ENCODE results near the gene ERI3.

ERI3 gene

DNA sequence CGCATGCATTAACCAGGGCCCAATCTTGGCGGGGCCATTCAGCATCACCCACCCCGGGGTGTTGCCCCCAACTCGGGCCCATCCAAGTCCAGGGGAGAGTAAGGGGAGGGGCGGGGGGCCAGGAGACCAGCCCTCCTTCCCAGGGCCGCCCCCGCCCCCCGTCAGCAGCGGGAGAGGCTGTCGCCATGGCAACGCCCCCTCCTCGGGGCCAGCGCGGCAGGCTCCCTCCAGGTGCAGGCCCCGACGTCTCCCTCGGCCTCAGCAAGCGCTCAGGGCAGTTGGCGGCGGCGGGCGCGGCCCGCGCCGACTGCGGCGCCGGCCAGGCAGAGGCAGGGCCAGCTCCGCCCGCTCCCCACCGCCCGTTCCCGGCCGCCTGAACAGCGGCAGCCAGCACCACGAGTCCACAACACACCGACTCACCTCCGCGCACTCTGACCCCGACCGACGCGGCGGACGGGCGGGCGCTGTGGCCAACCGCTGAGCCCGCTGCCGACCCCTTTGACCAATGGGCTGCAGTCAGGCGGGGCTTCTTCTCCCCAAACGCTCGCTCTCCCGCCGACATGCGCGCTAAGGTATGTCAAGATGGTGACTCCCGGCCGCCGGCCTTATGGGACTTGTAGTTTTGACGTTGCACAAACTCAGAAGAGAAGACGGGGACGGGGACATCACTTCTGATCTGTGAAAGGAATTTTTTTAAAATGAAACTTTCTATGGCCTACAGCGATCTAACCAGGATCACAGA, at the start of gene ERI3:
ERI3 (minus strand) TSS at position 418 of the 742 bp plus-strand sequence; CDS start at position 187, 231 bp downstream.
- DNase-seq: peak; percentile 93

DNA sequence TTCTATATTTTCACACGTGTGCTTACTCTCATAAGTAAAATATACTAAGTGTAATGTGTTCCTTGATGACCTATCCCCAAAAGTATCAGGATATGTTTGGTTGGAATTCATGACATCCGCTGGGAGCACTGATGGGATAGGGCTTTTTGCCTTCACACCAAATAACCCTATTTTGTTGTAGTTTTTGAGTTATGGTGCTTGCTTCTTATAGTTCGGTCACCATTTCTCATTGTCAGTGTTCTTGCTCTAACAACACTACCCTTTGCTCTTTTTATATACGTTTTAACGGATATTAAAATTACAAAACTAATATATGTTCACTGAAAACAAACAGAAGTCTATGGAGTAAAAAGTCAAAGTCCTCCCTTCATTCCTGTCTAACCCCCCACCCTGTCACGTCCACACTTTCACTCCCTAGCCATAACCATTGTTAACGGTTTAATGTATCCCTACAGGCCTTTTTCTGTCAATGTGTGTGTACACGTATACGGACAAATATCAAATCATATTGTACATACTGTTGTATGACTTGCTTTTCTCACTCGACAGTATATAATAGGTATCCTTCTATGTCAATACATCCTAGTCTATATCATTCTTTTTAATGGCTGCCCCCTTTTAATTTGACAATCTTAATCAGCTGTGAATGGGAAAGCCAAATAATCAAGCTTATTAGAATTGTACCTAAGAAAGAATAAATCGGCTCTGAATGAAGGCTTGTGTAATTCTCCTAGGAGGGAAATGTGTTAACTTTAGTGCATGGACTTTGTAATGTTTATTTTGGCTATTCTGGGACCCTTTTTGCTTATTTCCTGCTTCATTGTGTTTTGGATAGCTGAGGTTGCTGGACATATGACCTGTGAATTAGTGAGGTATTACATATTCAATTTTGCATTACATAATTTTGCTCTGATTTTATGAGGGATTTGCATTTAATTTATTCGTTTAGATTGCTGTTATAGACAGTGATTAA, 46.5 kb upstream of the ERI3 start:
- no peak for DNase-seq

DNA sequence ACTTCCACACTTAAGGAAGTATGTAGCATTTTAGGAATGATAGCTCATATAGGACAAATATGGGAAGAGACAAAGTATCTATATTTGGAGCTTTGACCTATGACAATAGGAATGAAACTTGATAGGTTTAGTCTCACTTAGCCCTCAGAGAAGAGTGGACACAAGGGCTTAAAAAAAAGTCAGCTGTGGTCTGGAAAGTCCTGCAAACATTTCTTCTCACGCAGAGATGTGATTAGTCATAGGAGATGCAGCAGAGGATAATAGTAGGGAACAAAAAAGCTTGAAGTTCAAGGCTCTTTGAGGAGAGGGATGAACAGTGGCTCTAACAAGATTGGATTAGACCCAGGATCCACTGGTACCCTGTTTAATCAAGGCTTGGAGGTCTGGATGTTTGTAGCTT, 35.2 kb upstream of the ERI3 start:
- DNase-seq: no peak

DNA sequence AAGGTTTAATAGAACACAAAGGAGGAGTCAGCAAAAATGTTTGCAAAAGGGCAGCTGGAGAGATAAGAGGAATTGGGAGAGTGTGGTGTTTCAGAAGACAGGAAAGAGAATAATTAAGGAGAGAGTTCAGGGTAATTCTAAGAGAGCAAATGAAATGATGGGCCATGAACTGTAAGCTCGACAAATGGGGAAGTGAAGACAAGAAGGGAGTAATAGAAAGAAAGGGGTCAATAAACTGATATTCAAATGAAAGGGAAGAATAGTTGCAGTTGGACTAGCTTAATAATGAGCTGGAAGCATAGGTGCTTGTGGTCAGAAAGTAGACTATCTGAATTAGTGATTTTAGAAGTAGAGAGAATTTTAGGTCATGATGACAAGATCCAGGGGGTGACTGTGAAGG, 34.4 kb upstream of the ERI3 start:
- no peak for DNase-seq

DNA sequence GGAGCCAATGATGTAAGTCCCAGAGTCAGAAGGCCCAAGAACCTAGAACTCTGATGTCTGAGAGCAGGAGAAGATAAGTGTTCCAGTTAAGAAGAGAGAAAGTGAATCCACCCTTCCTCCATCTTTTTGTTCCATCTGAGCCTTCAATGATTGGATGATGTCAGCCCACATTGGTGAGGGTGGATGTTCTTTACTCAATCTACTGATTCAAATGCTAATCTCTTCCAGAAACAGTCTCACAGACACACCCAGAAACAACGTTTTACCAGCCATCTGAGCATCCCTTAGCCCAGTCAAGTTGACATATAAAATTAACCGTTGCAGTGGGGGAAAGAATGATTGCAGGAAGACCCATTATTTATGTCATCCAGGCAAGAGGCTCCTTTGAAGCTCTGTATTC, 33.5 kb upstream of the ERI3 start:
- no peak for DNase-seq

GRCh38 chr1:44380666-44381177, 25.7 kb upstream of the ERI3 start:
- no peak for DNase-seq

- DNase-seq: peak; percentile 20
Observed at GRCh38 chr1:44377925-44378784, 23.1 kb upstream of the ERI3 start.

DNA sequence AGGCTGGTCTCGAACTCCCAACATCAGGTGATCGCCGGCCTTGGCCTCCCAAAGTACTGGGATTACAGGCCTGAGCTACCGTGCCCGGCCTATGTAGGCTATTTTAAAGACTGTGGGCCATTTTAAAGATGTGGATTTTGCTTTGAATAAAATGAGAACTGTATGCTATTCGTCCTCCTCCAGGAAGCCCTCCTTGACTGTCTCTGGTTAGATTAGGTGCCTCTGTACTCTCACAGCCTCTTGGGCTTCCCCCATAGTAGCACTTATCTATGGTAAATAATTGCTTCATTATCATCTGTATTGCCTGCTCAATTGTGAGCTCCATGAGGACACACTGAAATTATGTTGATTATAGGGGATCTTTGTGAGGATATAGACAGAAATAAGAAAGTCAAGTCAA, 20.5 kb upstream of the ERI3 start:
- DNase-seq: no peak

- no peak for DNase-seq
Observed at GRCh38 chr1:44371206-44371605, 16.1 kb upstream of the ERI3 start.

- DNase-seq: no peak
Observed at GRCh38 chr1:44368471-44369151, 13.6 kb upstream of the ERI3 start.

DNA sequence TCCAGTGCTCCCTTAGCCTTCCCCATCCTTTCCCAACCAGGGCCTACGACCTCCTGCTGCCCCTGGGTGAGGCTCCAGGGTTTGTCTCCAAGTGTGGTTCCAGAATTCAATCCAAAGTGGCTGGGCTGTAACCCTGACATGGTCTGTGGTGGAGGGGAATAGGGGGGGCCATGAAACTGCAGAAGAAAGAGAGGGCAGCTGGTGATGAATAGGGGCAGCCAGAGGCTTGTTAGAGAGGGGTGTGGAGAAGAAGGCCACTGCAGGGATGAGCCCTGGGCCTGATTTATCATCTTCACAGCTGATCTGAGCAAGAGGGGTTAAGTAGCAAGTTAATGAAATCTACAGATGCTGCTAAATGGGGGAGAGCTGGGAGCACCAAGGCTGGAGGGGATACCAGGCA, 12.9 kb upstream of the ERI3 start:
- DNase-seq: no peak

- no peak for DNase-seq
Observed at GRCh38 chr1:44366371-44366975, 11.4 kb upstream of the ERI3 start.

DNA sequence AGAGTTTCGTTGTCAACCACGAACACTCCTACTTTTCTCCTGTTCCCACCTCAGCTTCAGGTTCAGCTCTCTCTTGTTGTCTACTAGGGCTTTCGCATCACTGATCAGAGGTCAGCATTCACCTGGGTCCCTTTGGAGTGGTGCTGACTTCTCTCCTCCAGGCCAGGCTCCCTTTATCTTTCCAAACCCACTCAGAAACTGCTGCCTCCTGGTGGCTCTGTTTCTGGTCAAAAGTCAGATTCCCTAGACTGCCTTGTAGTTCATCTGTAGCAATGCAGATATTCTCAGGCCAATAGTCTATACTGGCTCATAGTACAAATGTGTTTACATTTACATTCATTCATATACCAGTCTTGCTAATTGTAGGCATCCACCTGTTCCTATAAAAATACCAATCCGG, 6.4 kb upstream of the ERI3 start:
- DNase-seq: no peak

DNA sequence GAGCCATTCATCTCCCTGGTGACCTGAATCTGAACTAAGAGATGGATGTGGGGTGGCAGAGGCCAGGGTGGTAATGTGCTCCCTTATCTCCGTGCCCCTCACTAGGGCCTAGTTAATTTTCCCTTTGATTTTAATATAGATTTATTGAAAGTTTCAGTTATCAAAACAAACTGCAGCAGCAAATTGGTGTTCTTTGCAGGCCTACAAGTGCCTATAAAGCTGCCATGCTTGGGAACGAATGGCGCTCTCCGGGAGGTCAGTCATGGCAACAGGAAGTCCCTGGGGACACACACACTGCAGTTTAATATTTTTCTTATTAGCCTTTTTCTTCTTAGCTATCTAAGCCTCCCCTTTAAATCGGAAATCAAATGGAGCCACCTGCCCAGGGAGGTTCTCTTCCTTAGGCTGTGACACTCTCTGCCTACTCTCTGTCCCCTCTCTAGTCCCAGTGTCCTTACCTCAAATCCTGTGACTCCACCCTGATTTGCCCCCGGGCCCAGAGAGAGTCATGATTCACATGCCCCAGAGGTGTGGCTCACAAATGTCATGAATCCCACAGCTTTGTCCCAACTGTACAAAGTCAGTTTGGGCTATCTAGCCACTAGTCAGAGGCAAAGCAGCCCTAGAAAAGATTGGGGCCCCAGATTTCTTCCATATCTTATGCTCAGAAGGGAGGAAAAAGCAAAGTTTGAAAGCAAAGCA, 4.3 kb upstream of the ERI3 start:
- DNase-seq: no peak

GRCh38 chr1:44357710-44358109, 2.7 kb upstream of the ERI3 start:
- no peak for DNase-seq

DNA sequence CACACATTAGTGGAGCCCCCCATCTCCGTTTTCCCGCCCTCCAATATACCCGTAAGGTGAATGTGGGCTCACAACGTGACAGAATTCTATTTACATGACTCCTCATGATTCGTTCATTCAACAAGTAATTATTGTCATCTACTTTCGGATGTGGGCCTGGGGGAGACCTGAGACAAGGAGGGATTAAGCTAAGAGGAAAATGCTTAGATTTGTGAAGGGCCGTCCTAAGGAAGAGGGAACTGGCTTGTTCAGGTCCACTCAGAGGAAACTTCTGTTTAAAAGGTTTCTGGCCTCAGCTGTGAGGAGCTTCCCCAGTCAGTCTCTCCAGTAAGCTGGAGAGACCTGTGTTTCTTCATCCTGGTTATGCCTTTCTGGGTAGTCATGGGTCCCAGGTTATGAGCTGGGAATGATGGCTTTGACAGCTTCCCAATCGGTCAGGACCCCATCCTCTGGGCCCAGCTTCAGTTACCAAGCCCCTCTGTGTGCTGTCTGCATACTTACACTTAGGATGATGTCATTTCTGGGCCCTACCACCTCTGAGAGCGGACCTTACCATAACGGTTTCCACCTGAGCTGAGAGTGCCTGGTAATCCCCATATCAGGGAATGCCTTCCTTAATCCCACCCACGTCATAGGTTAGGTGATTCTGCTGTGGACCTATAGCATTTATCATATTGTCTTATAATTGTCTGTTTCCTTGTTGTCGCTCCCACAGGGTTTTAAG, 687 bp upstream of the ERI3 start:
- no peak for DNase-seq

- no peak for DNase-seq
Observed at GRCh38 chr1:44354268-44354839, 703 bp downstream of the ERI3 start.

DNA sequence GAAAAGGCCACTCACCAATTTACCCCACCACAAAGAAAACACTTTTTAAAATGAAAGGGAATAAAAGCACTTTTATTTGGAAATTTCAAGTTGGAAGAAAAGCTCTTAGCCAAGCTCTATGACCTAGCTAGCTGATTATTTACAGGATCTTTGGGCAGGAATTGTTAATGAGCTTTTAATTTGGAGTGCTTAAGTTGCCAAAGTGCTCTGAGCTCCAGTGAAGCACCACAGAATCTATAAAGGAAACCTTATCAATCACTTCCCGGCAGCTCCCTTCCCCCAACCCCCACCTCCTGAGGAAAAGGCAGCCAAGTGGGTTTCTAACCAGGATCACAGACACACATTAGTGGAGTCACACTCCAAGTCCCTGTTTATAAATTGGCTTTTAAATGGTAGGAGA, 1.5 kb downstream of the ERI3 start:
- no peak for DNase-seq

DNA sequence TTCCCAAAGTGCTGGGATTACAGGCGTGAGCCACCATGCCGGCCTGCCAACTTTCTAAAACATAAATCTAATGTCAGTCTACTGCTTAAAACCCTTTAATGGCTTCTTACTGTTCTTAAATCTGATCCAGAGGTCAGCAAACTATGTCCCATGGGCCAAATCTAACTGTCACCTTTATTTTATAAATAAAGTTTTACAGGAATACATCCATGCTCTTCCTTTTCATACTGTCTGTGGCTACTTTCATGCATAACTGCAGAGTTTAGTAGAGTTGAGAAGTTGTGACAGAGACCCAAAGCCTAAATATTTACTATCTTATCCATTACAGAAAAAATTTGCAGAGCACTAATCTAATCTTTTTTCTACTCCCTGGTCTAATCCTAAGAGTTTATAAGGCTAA, 3.8 kb downstream of the ERI3 start:
- DNase-seq: no peak

DNA sequence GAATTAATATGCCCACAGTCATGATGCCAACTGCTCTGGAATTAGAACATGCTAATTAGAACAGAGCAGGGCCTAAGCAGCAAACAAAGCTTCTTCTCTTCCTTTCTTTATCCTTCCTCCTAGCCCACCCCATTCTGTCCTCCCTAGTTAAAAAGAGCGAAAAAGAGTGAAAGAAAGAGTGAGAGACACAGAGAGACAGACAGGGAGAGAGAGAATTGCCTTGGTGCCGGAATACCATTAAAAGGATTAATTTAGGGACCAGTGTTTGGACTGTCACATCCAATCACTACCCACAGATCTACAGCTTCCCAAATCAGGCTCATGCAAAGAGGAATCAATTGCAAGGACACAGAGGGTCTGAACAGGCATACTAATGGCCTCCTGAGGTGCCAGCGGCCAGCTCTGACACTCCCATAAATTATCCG, 7.0 kb downstream of the ERI3 start:
- DNase-seq: no peak
